K562 (cell line): ENCODE results near the gene MRPS35. TPM values are rescaled to one million over a fixed set of nuclear protein-coding genes. Genes with fewer than 3 reads are reported as not detected.

ENCODE experiments used
- ATAC-seq: fragments of 200-7000 bp; cut with Tn5 transposase; 3 replicates; pipeline ENCODE4 v1.9.1; 2020; ENCODE audit warnings: moderate library complexity
- BruUV-seq: library from RNA; stranded (reverse); fragments of 400-500 nt; replicated peaks from 2 replicates; lab custom pipeline; 2021; lab: Mats Ljungman, UMichigan
- CTCF ChIA-PET: fragments of 300-600 bp; formaldehyde crosslinking; extraction: SDS; loops from one replicate; lab custom pipeline; 2021; ENCODE audit warnings: low intra/inter-chr PET ratio; lab: Yijun Ruan, JAX
- POLR2A ChIA-PET: fragments of 300-600, 350-650 bp; sonication (Branson Sonifier 250); formaldehyde crosslinking; extraction: SDS; loops from one replicate; lab custom pipeline; 2021; ENCODE audit warnings: antibody characterized with exemption, inconsistent platforms; lab: Yijun Ruan, JAX
- DNase-seq, 4 experiments: peaks; one replicate each; pipeline versions ENCODE4 v3.0.0 to v3.0.0-alpha.2; 2011 to 2018; ENCODE audit warnings: low spot score in 3 of 4, mixed read lengths in 3 of 4; ENCODE audit errors: extremely low read depth in 1 of 4
- FAIRE-seq: peaks from 2 replicates; lab custom pipeline; 2011; peaks lifted over from hg19 to GRCh38; lab: Jason Lieb, UNC
- H2AFZ ChIP-seq: 2 replicates; pipeline ENCODE4 v1.6.0; 2011; ENCODE audit warnings: low read depth, low read length, control low read depth, inconsistent platforms
- H3K27ac ChIP-seq: fragments of 200-600 bp; 3 replicates; pipeline ENCODE4 v1.8.0; 2011; ENCODE audit warnings: low read depth, mild to moderate bottlenecking, control low read depth, inconsistent platforms, low read length, moderate library complexity, mixed read lengths; ENCODE audit errors: extremely low read depth
- H3K27me3 ChIP-seq, 2 experiments: fragments of 300-600 bp in 1 of 2; 2 replicates in 1 of 2; 3 replicates in 1 of 2; pipeline versions ENCODE4 v1.6.0 to v1.8.0; 2011; ENCODE audit warnings: inconsistent platforms in 2 of 2, low read length in 2 of 2, mild to moderate bottlenecking in 1 of 2, mixed read lengths in 1 of 2, moderate library complexity in 1 of 2; ENCODE audit not compliant: control insufficient read depth in 2 of 2, insufficient read depth in 2 of 2
- H3K36me3 ChIP-seq: fragments of 300-600 bp; 3 replicates; pipeline ENCODE4 v1.8.0; 2011; ENCODE audit warnings: mild to moderate bottlenecking, low read length, inconsistent platforms; ENCODE audit not compliant: control insufficient read depth, insufficient read depth
- H3K4me1 ChIP-seq, 2 experiments: fragments of 200-600 bp in 1 of 2; replicated peaks in 1 of 2; 2 replicates in 1 of 2; 3 replicates in 1 of 2; pipeline versions ENCODE4 v1.5.1 to v1.8.0; 2011; ENCODE audit warnings: inconsistent platforms in 2 of 2, low read length in 2 of 2, mild to moderate bottlenecking in 1 of 2, mixed read lengths in 1 of 2, moderate library complexity in 1 of 2; ENCODE audit not compliant: control insufficient read depth in 2 of 2, insufficient read depth in 2 of 2
- H3K4me2 ChIP-seq: 2 replicates; pipeline ENCODE4 v1.6.1; 2011; ENCODE audit warnings: low read length, control low read depth, inconsistent platforms, mixed read lengths; ENCODE audit not compliant: insufficient read depth
- H3K4me3 ChIP-seq: fragments of 200-600 bp; sonication (generic), shearing (Covaris generic); 2 replicates; pipeline ENCODE4 v1.5.1; 2016; ENCODE audit warnings: control low read depth, inconsistent platforms
- H3K79me2 ChIP-seq: fragments of 200-600 bp; 3 replicates; pipeline ENCODE4 v1.8.0; 2011; ENCODE audit warnings: low read length, inconsistent platforms; ENCODE audit not compliant: control insufficient read depth, insufficient read depth
- H3K9ac ChIP-seq, 2 experiments: 2 replicates each; pipeline versions ENCODE4 v1.6.0 to v1.6.1; 2011; ENCODE audit warnings: low read depth in 2 of 2, low read length in 2 of 2, control low read depth in 1 of 2, inconsistent platforms in 1 of 2, mild to moderate bottlenecking in 1 of 2, mixed read lengths in 1 of 2; ENCODE audit not compliant: insufficient read depth in 1 of 2
- H3K9me1 ChIP-seq: one replicate; pipeline ENCODE4 v1.6.0; 2011; ENCODE audit warnings: inconsistent platforms, mild to moderate bottlenecking, low read length, moderate library complexity; ENCODE audit not compliant: control insufficient read depth, insufficient read depth
- H3K9me3 ChIP-seq: replicated peaks from 2 replicates; pipeline ENCODE4 v1.5.1; 2011; ENCODE audit warnings: low read depth, low read length, inconsistent platforms; ENCODE audit not compliant: control insufficient read depth, insufficient read depth
- H4K20me1 ChIP-seq: replicated peaks from 2 replicates; pipeline ENCODE4 v1.6.1; 2011; ENCODE audit warnings: low read length, inconsistent platforms, mixed read lengths; ENCODE audit not compliant: control insufficient read depth, insufficient read depth
- ARID1B ChIP-seq: fragments of 450-650 bp; IDR thresholded peaks from 2 replicates; pipeline ENCODE4 v1.6.1; 2016; ENCODE audit warnings: antibody characterized with exemption, mild to moderate bottlenecking, inconsistent platforms
- ARNT ChIP-seq, 2 experiments: fragments of 450-650 bp; IDR thresholded peaks; 2 replicates each; pipeline ENCODE4 v1.6.1; 2016; ENCODE audit warnings: mild to moderate bottlenecking in 1 of 2
- ATF7 ChIP-seq: fragments of 450-650 bp; IDR thresholded peaks from 2 replicates; pipeline ENCODE4 v1.7.1; 2014; ENCODE audit warnings: mild to moderate bottlenecking, moderate library complexity
- CC2D1A ChIP-seq: fragments of 450-650 bp; IDR thresholded peaks from 2 replicates; pipeline ENCODE4 v1.6.1; 2017; ENCODE audit warnings: mild to moderate bottlenecking
- EP300 ChIP-seq: IDR thresholded peaks from 2 replicates; pipeline ENCODE4 v1.6.1; 2012; ENCODE audit warnings: low read length, improper control_type of control experiment
- EP400 ChIP-seq: fragments of 450-650 bp; IDR thresholded peaks from 2 replicates; pipeline ENCODE4 v1.6.1; 2017; ENCODE audit warnings: antibody characterized with exemption, mild to moderate bottlenecking, moderate library complexity
- GATAD2B ChIP-seq: fragments of 450-650 bp; IDR thresholded peaks from 2 replicates; pipeline ENCODE4 v1.6.1; 2017; ENCODE audit warnings: mild to moderate bottlenecking, borderline replicate concordance
- HDAC3 ChIP-seq: fragments of 450-650 bp; IDR thresholded peaks from 2 replicates; pipeline ENCODE4 v1.6.1; 2018; ENCODE audit warnings: borderline replicate concordance, mild to moderate bottlenecking, moderate library complexity; ENCODE audit not compliant: partially characterized antibody
- ILK ChIP-seq: fragments of 450-650 bp; IDR thresholded peaks from 2 replicates; pipeline ENCODE4 v1.6.1; 2016; ENCODE audit warnings: missing genetic modification characterization, low read depth, mild to moderate bottlenecking, missing compliant biosample characterization, moderate library complexity, borderline replicate concordance
- MCM2 ChIP-seq: fragments of 450-650 bp; IDR thresholded peaks from 2 replicates; pipeline ENCODE4 v1.6.1; 2017; ENCODE audit warnings: low read depth, mild to moderate bottlenecking
- NFXL1 ChIP-seq: fragments of 450-650 bp; formaldehyde crosslinking; IDR thresholded peaks from 2 replicates; pipeline ENCODE4 v1.4.0; 2021; ENCODE audit warnings: mild to moderate bottlenecking
- PCBP1 ChIP-seq: fragments of 200-400 bp; formaldehyde crosslinking; IDR thresholded peaks from 2 replicates; pipeline ENCODE4 v1.6.1; 2018; ENCODE audit warnings: mild to moderate bottlenecking, low read depth, low read length; ENCODE audit not compliant: poor library complexity, severe bottlenecking
- PML ChIP-seq: IDR thresholded peaks from 2 replicates; pipeline ENCODE4 v1.6.1; 2012; ENCODE audit warnings: low read length, inconsistent platforms
- TOE1 ChIP-seq, 2 experiments: fragments of 450-650 bp in 1 of 2; sonication (generic) in 1 of 2; formaldehyde crosslinking in 1 of 2; IDR thresholded peaks; 2 replicates each; pipeline versions ENCODE4 v1.7.1 to v1.8.0; 2016 to 2022; ENCODE audit warnings: borderline replicate concordance in 2 of 2, mild to moderate bottlenecking in 2 of 2, antibody characterized with exemption in 1 of 2, inconsistent platforms in 1 of 2, low read depth in 1 of 2, missing genetic modification reagents in 1 of 2, moderate library complexity in 1 of 2
- U2AF2 ChIP-seq: fragments of 200-400 bp; formaldehyde crosslinking; optimal IDR thresholded peaks from 2 replicates; pipeline ENCODE3; 2017; ENCODE audit warnings: low read depth, mild to moderate bottlenecking, low read length
- VEZF1 ChIP-seq: fragments of 200-800 bp; sonication (Bioruptor generic); IDR thresholded peaks from 2 replicates; pipeline ENCODE4 v1.6.1; 2017; ENCODE audit warnings: missing genetic modification characterization, missing compliant biosample characterization
- WHSC1 ChIP-seq: IDR thresholded peaks from one replicate; pipeline ENCODE4 v1.6.1; 2012; ENCODE audit warnings: low read length, control low read depth, inconsistent platforms
- XRCC3 ChIP-seq: fragments of 450-650 bp; IDR thresholded peaks from 2 replicates; pipeline ENCODE4 v1.6.1; 2017; ENCODE audit warnings: mild to moderate bottlenecking, moderate library complexity
- ZBTB9 ChIP-seq: fragments of 450-650 bp; formaldehyde crosslinking; IDR thresholded peaks from 2 replicates; pipeline ENCODE4 v1.4.0; 2020; ENCODE audit warnings: mild to moderate bottlenecking, moderate library complexity
- ZNF3 ChIP-seq: fragments of 250-450 bp; sonication (Bioruptor Pico); IDR thresholded peaks from 2 replicates; pipeline ENCODE4 v1.5.0; 2021; ENCODE audit warnings: mild to moderate bottlenecking, moderate library complexity
- ZNF316 ChIP-seq: fragments of 450-650 bp; IDR thresholded peaks from 2 replicates; pipeline ENCODE4 v1.6.1; 2016
- ZNF354B ChIP-seq: fragments of 250-450 bp; sonication (Bioruptor Pico); IDR thresholded peaks from 2 replicates; pipeline ENCODE4 v1.4.0; 2020
- ZNF589 ChIP-seq: fragments of 200-800 bp; sonication (Bioruptor generic); IDR thresholded peaks from 2 replicates; pipeline ENCODE4 v1.6.1; 2016; ENCODE audit warnings: low read depth, missing genetic modification characterization, missing compliant biosample characterization
- WGBS: fragments of 100-300 bp; shearing (Covaris generic); methylation state at CpG from one replicate; pipeline ENCODE4 v1.1.6; 2016; ENCODE audit warnings: low coverage, mixed read lengths; ENCODE audit not compliant: insufficient coverage; ENCODE audit errors: missing lambda C conversion rate; 5-methylcytosine and 5-hydroxymethylcytosine counted together
- in situ Hi-C: fragments of 300-500 bp; cut with MboI; formaldehyde crosslinking; loops from 4 replicates; pipeline ENCODE4 v1.15.0; 2018; ENCODE audit warnings: inconsistent platforms, mixed read lengths
- intact Hi-C: fragments of 100-400 bp; cut with micrococcal nuclease; formaldehyde crosslinking; loops from 2 replicates; pipeline ENCODE4 v1.14.2; 2022
- polyA plus RNA-seq, 8 experiments: library from polyadenylated mRNA; depleted of rRNA in 4 of 8; stranded (reverse) in 5 of 8; unstranded in 3 of 8; fragments of >200 nt; fragmentation: Nextera tagmentation in 2 of 8; fragmentation: Illumina TruSeq in 1 of 8; extraction: Ambion mirVana in 2 of 8; extraction: Trizol in 1 of 8; gene quantifications; 2 replicates each; pipeline versions ENCODE4 v1.2.1 to v1.2.3, GENCODE V29; 2011 to 2014; ENCODE audit warnings: inconsistent platforms in 1 of 8, missing spikeins in 1 of 8
- total RNA-seq, 7 experiments: library from RNA; depleted of rRNA in 6 of 7; stranded (reverse); fragments of >200 nt in 6 of 7; fragmentation: Illumina TruSeq in 2 of 7; extraction: Trizol in 2 of 7; gene quantifications; 2 replicates each; pipeline versions ENCODE4 v1.2.1 to v1.2.3, GENCODE V29; 2011 to 2021; ENCODE audit warnings: low replicate concordance in 1 of 7

Gene MRPS35
- total and polyA plus RNA-seq, 9 of the 15 experiments (the other 6 are each of a cell fraction or from before 2014, with no cell fraction given): 79.0 to 183 (median 114) TPM

- no peak for TF ChIP-seq ZBTB9
- TF ChIP-seq VEZF1 (CRISPR knock-in tag): no peak
- no peak for TF ChIP-seq CC2D1A
- TF ChIP-seq ZNF589 (CRISPR knock-in tag): no peak
- no peak for TF ChIP-seq ARID1B
- no peak for TF ChIP-seq PCBP1
- no peak for TF ChIP-seq ZNF3 (CRISPR knock-in tag)
- no peak for TF ChIP-seq XRCC3
Measured at GRCh38 chr12:27711967-27712366, 1.3 kb downstream of the MRPS35 start (continued).

GRCh38 chr12:27723212-27723611 is 12.6 kb downstream of the MRPS35 start:
- H3K4me3 ChIP-seq: no peak overlapping the region
- no TSS peak for BruUV-seq
- no peaks in the 10 kb centered on the region for H3K9me3 ChIP-seq
- FAIRE-seq (no peak), DNase-seq (no peak), ATAC-seq (no peak)
- H3K4me2 ChIP-seq: no peak overlapping the region
- no peak overlapping the region for H3K9ac ChIP-seq
- ChIA-PET CTCF (no interaction called here), POLR2A (interaction anchor here (0.6 to 1.5 kb wide), 4 partner anchors 10 to 27 kb away, joined by 3 to 5 read pairs (median 3); no protein-coding TSS in a partner anchor)
- in situ Hi-C loops (loop anchor here (10.0 kb wide), 1 partner anchor 452 kb away; no protein-coding TSS in a partner anchor), intact Hi-C loops (no loop called here)
- H3K27ac ChIP-seq: no peak overlapping the region
- H2AFZ ChIP-seq: no peak overlapping the region
- H3K27me3 ChIP-seq: no peaks in the 10 kb centered on the region
- no peaks in the 10 kb centered on the region for H3K4me1 ChIP-seq
- WGBS: 54% methylated on average over 1 of the region's 1 CpG
- no peaks in the 10 kb centered on the region for H4K20me1 ChIP-seq
- no peaks in the 10 kb centered on the region for H3K9me1 ChIP-seq
- H3K36me3 ChIP-seq: peaks cover 80% of the 10 kb centered on the region
- 0 out of 3 replicates have a peak, but pooled peaks cover 3% of the 10 kb centered on the region for H3K79me2 ChIP-seq
- TF ChIP-seq ARNT (IDR thresholded peaks at IDR 0.05): no peak
- no peak for TF ChIP-seq ATF7
- TF ChIP-seq ZNF316: no peak
- no peak for TF ChIP-seq ZNF354B (CRISPR knock-in tag)
- no peak for TF ChIP-seq EP400
- no peak for TF ChIP-seq EP300
- TF ChIP-seq ILK: no peak
- TF ChIP-seq TOE1 (IDR thresholded peaks at IDR 0.05; ENCODE audit: borderline replicate concordance): no peak
- no peak for TF ChIP-seq TOE1 (CRISPR knock-in tag; IDR thresholded peaks at IDR 0.05; ENCODE audit: borderline replicate concordance, low read depth)
- TF ChIP-seq WHSC1: no peak
- TF ChIP-seq NFXL1 (CRISPR knock-in tag): no peak
- no peak for TF ChIP-seq CC2D1A
- no peak for TF ChIP-seq U2AF2
- TF ChIP-seq GATAD2B: no peak
- no peak for TF ChIP-seq MCM2
- TF ChIP-seq PML: no peak
- no peak for TF ChIP-seq HDAC3
